HEK293 (cell line): ENCODE measurements around the gene MAD2L2.

ENCODE experiments used
- CTCF ChIP-seq: fragments of 450-650 bp; formaldehyde crosslinking; IDR thresholded peaks from 2 replicates; pipeline ENCODE4 v1.5.1; 2016; ENCODE audit warnings: missing biosample characterization, missing genetic modification characterization
- GLIS1 ChIP-seq: fragments of 450-650 bp; formaldehyde crosslinking; IDR thresholded peaks from 2 replicates; pipeline ENCODE4 v1.5.1; 2016; ENCODE audit warnings: missing biosample characterization, missing genetic modification characterization
- KLF16 ChIP-seq: fragments of 450-650 bp; formaldehyde crosslinking; IDR thresholded peaks from 2 replicates; pipeline ENCODE4 v1.5.1; 2017; ENCODE audit warnings: missing biosample characterization, missing genetic modification characterization
- KLF7 ChIP-seq: fragments of 450-650 bp; formaldehyde crosslinking; IDR thresholded peaks from 2 replicates; pipeline ENCODE4 v1.5.1; 2016; ENCODE audit warnings: missing biosample characterization, missing genetic modification characterization, borderline replicate concordance
- MEIS1 ChIP-seq: sonication (generic); formaldehyde crosslinking; IDR thresholded peaks from 2 replicates; pipeline ENCODE4 v1.8.1; 2022; ENCODE audit warnings: missing genetic modification reagents, mild to moderate bottlenecking, borderline replicate concordance
- OVOL3 ChIP-seq: fragments of 450-650 bp; formaldehyde crosslinking; IDR thresholded peaks from 2 replicates; pipeline ENCODE4 v1.5.1; 2016; ENCODE audit warnings: missing biosample characterization, missing genetic modification characterization
- RBAK ChIP-seq: fragments of 450-650 bp; formaldehyde crosslinking; IDR thresholded peaks from 2 replicates; pipeline ENCODE4 v1.5.1; 2016; ENCODE audit warnings: missing biosample characterization, missing genetic modification characterization
- SETDB1 ChIP-seq: IDR thresholded peaks from one replicate; pipeline ENCODE4 v1.6.1; 2017; ENCODE audit warnings: mild to moderate bottlenecking, low read length, moderate library complexity, mixed read lengths; ENCODE audit not compliant: insufficient read length
- TSHZ1 ChIP-seq: fragments of 450-650 bp; formaldehyde crosslinking; IDR thresholded peaks from 2 replicates; pipeline ENCODE4 v1.5.1; 2016; ENCODE audit warnings: missing biosample characterization, missing genetic modification characterization, borderline replicate concordance
- ZBTB1 ChIP-seq: fragments of 450-650 bp; formaldehyde crosslinking; IDR thresholded peaks from 2 replicates; pipeline ENCODE4 v1.5.1; 2016; ENCODE audit warnings: missing biosample characterization, missing genetic modification characterization
- ZBTB20 ChIP-seq: fragments of 450-650 bp; formaldehyde crosslinking; IDR thresholded peaks from 2 replicates; pipeline ENCODE4 v1.5.1; 2016; ENCODE audit warnings: missing biosample characterization, missing genetic modification characterization
- ZBTB26 ChIP-seq: fragments of 450-650 bp; formaldehyde crosslinking; optimal IDR thresholded peaks from 2 replicates; pipeline ENCODE3; 2016; ENCODE audit warnings: missing biosample characterization, mild to moderate bottlenecking, missing genetic modification characterization
- ZBTB48 ChIP-seq: fragments of 450-650 bp; formaldehyde crosslinking; IDR thresholded peaks from 2 replicates; pipeline ENCODE4 v1.5.1; 2016; ENCODE audit warnings: missing biosample characterization, missing genetic modification characterization
- ZFHX2 ChIP-seq: fragments of 450-650 bp; formaldehyde crosslinking; conservative IDR thresholded peaks from 2 replicates; pipeline ENCODE4 v1.5.1; 2016; ENCODE audit warnings: missing biosample characterization, missing genetic modification characterization
- ZFP69B ChIP-seq: fragments of 450-650 bp; formaldehyde crosslinking; IDR thresholded peaks from 2 replicates; pipeline ENCODE4 v1.5.1; 2016; ENCODE audit warnings: missing biosample characterization, missing genetic modification characterization
- ZNF10 ChIP-seq: fragments of 450-650 bp; formaldehyde crosslinking; IDR thresholded peaks from 2 replicates; pipeline ENCODE4 v1.5.1; 2017; ENCODE audit warnings: missing biosample characterization, missing genetic modification characterization
- ZNF148 ChIP-seq: fragments of 450-650 bp; formaldehyde crosslinking; IDR thresholded peaks from 2 replicates; pipeline ENCODE4 v1.5.0; 2017; ENCODE audit warnings: missing biosample characterization, missing genetic modification characterization, borderline replicate concordance
- ZNF248 ChIP-seq: fragments of 450-650 bp; formaldehyde crosslinking; IDR thresholded peaks from 2 replicates; pipeline ENCODE4 v1.5.1; 2017; ENCODE audit warnings: missing biosample characterization, missing genetic modification characterization
- ZNF324 ChIP-seq: fragments of 450-650 bp; formaldehyde crosslinking; IDR thresholded peaks from 2 replicates; pipeline ENCODE4 v1.5.1; 2016; ENCODE audit warnings: missing biosample characterization, missing genetic modification characterization
- ZNF341 ChIP-seq: fragments of 450-650 bp; formaldehyde crosslinking; IDR thresholded peaks from 2 replicates; pipeline ENCODE4; 2016; ENCODE audit warnings: low read depth, missing biosample characterization, missing genetic modification characterization
- ZNF354C ChIP-seq: fragments of 450-650 bp; formaldehyde crosslinking; IDR thresholded peaks from 2 replicates; pipeline ENCODE4 v1.5.1; 2016; ENCODE audit warnings: missing biosample characterization, missing genetic modification characterization, low read depth, borderline replicate concordance
- ZNF423 ChIP-seq: fragments of 450-650 bp; formaldehyde crosslinking; IDR thresholded peaks from 2 replicates; pipeline ENCODE4 v1.5.1; 2016; ENCODE audit warnings: missing biosample characterization, missing genetic modification characterization
- ZNF555 ChIP-seq: fragments of 450-650 bp; formaldehyde crosslinking; conservative IDR thresholded peaks from 2 replicates; pipeline ENCODE4 v1.5.1; 2017; ENCODE audit warnings: missing biosample characterization, mild to moderate bottlenecking, missing genetic modification characterization, inconsistent platforms
- ZNF560 ChIP-seq: fragments of 450-650 bp; formaldehyde crosslinking; IDR thresholded peaks from 2 replicates; pipeline ENCODE4 v1.5.1; 2017; ENCODE audit warnings: missing biosample characterization, missing genetic modification characterization, borderline replicate concordance
- ZNF624 ChIP-seq: fragments of 450-650 bp; formaldehyde crosslinking; IDR thresholded peaks from 2 replicates; pipeline ENCODE4 v1.5.1; 2017; ENCODE audit warnings: missing biosample characterization, missing genetic modification characterization
- ZNF645 ChIP-seq: fragments of 450-650 bp; formaldehyde crosslinking; IDR thresholded peaks from 2 replicates; pipeline ENCODE4; 2016; ENCODE audit warnings: missing biosample characterization, missing genetic modification characterization
- ZNF654 ChIP-seq: fragments of 450-650 bp; formaldehyde crosslinking; IDR thresholded peaks from 2 replicates; pipeline ENCODE4 v1.5.1; 2016; ENCODE audit warnings: low read depth, missing biosample characterization, missing genetic modification characterization
- ZNF658 ChIP-seq: fragments of 450-650 bp; formaldehyde crosslinking; IDR thresholded peaks from 2 replicates; pipeline ENCODE4; 2016; ENCODE audit warnings: missing biosample characterization, missing genetic modification characterization
- ZNF747 ChIP-seq: fragments of 450-650 bp; formaldehyde crosslinking; IDR thresholded peaks from 2 replicates; pipeline ENCODE4 v1.5.1; 2016; ENCODE audit warnings: missing biosample characterization, missing genetic modification characterization
- ZNF776 ChIP-seq: fragments of 450-650 bp; formaldehyde crosslinking; IDR thresholded peaks from 2 replicates; pipeline ENCODE4 v1.5.0; 2017; ENCODE audit warnings: missing biosample characterization, missing genetic modification characterization, borderline replicate concordance
- ZNF830 ChIP-seq: fragments of 450-650 bp; IDR thresholded peaks from 2 replicates; pipeline ENCODE4 v1.5.0; 2018; ENCODE audit warnings: missing biosample characterization, missing genetic modification characterization, low read depth, mild to moderate bottlenecking, moderate library complexity

Gene MAD2L2

GRCh38 chr1:11650331-11650991 is 30.5 kb downstream of the MAD2L2 start (continued):
- TF ChIP-seq GLIS1 (tag by site-specific recombination) (peak; percentile 62), ZNF10 (tag by site-specific recombination) (no peak), TSHZ1 (peak; percentile 20; the same call in 1 of the 2 replicates), ZNF658 (tag by site-specific recombination) (no peak), ZNF560 (tag by site-specific recombination) (no peak), ZNF423 (peak; percentile 91), CTCF (peak; percentile 99), ZBTB48 (tag by site-specific recombination) (0 out of 2 replicates have a peak, but pooled peaks have one; percentile 26), ZNF341 (tag by site-specific recombination) (no peak; the same call in 1 of the 2 replicates), ZNF324 (tag by site-specific recombination) (peak; percentile 89), OVOL3 (tag by site-specific recombination) (no peak), ZNF148 (tag by site-specific recombination) (no peak), ZNF624 (tag by site-specific recombination) (0 out of 2 replicates have a peak, but pooled peaks have one; percentile 8), ZNF830 (no peak; the same call in 1 of the 2 replicates), ZNF747 (tag by site-specific recombination) (no peak), ZNF645 (no peak), SETDB1 (no peak), ZFP69B (tag by site-specific recombination) (peak; percentile 61; the same call in 1 of the 2 replicates), ZBTB1 (no peak), KLF7 (tag by site-specific recombination) (no peak; the same call in 1 of the 2 replicates), ZBTB20 (tag by site-specific recombination) (0 out of 2 replicates have a peak, but pooled peaks have one; percentile 15), ZBTB26 (tag by site-specific recombination) (peak; percentile 87), ZNF555 (tag by site-specific recombination) (no peak), KLF16 (tag by site-specific recombination) (no peak; the same call in 1 of the 2 replicates), ZNF354C (tag by site-specific recombination) (no peak), RBAK (no peak; the same call in 1 of the 2 replicates), ZNF776 (tag by site-specific recombination) (no peak), MEIS1 (CRISPR knock-in tag) (no peak), ZFHX2 (tag by site-specific recombination) (peak; percentile 96), ZNF654 (tag by site-specific recombination) (peak; percentile 21), ZNF248 (tag by site-specific recombination) (no peak)
